ENCODE measurements around the gene SH2B3.
"Not testable (repeated sequence)": the region's sequence is repeated elsewhere in the genome, so short reads cannot be mapped to it uniquely, and the experiment has no call there.

SH2B3 gene

GRCh38 chr12:111445726-111446581 lies 40.2 kb downstream of the SH2B3 start:
- DNase-seq = peak; percentile 15 to 17

GRCh38 chr12:111446631-111447570 lies 41.2 kb downstream of the SH2B3 start:
- peak; percentile 15 for DNase-seq

- DNase-seq = peak in 1 of 2 experiments; percentile 14
Measured at GRCh38 chr12:111447571-111448265, 42.0 kb downstream of the SH2B3 start.

GRCh38 chr12:111448266-111448830 lies 42.6 kb downstream of the SH2B3 start:
- DNase-seq = no peak

- DNase-seq = peak in 1 of 2 experiments; percentile 13
Measured at GRCh38 chr12:111448846-111449790, 43.4 kb downstream of the SH2B3 start.

- DNase-seq = peak in 1 of 2 experiments; percentile 13
Measured at GRCh38 chr12:111450676-111451075, 45.0 kb downstream of the SH2B3 start.

- no peak for DNase-seq
Measured at GRCh38 chr12:111451232-111451631, 45.5 kb downstream of the SH2B3 start.

- no peak for DNase-seq
Measured at GRCh38 chr12:111451649-111452129, 46.0 kb downstream of the SH2B3 start.

- DNase-seq = no peak
Measured at GRCh38 chr12:111453071-111453989, 47.6 kb downstream of the SH2B3 start.

GRCh38 chr12:111454311-111454710 lies 48.6 kb downstream of the SH2B3 start:
- DNase-seq = no peak

- no peak for DNase-seq
Measured at GRCh38 chr12:111454716-111455447, 49.2 kb downstream of the SH2B3 start.

- DNase-seq = no peak
Measured at GRCh38 chr12:111455448-111456320, 50.0 kb downstream of the SH2B3 start.

- DNase-seq = no peak
Measured at GRCh38 chr12:111457071-111457470, 51.3 kb downstream of the SH2B3 start.

- DNase-seq = no peak
Measured at GRCh38 chr12:111457577-111457976, 51.9 kb downstream of the SH2B3 start.

- DNase-seq = no peak
Measured at GRCh38 chr12:111458546-111459172, 52.9 kb downstream of the SH2B3 start.

- not testable (repeated sequence) for DNase-seq
Measured at GRCh38 chr12:111460111-111460510, 54.4 kb downstream of the SH2B3 start.

GRCh38 chr12:111462210-111462769 lies 56.6 kb downstream of the SH2B3 start:
- DNase-seq = no peak
